Stimulated activated CD8-positive, alpha-beta memory T cell treated with anti-CD3 and anti-CD28 coated beads, Interleukin-2, amount 100 ng/mL, for 48 hours (primary cell): ENCODE measurements around the gene CD38.

Experiments
- DNase-seq, 2 donors: peaks; one replicate each; pipeline ENCODE4 v3.0.0-alpha.2; 2020; ENCODE audit warnings: low read depth in 2 of 2

CD38 gene

GRCh38 chr4:15899511-15899910, 121.4 kb downstream of the CD38 start:
- no peak for DNase-seq

- no peak for DNase-seq
Observed at GRCh38 chr4:15901007-15901406, 122.9 kb downstream of the CD38 start.

GRCh38 chr4:15901998-15902397, 123.9 kb downstream of the CD38 start:
- no peak for DNase-seq

GRCh38 chr4:15902746-15903145, 124.6 kb downstream of the CD38 start:
- DNase-seq, result no peak
